Medulla oblongata (tissue), 1 donor: ENCODE results near the gene NEDD4.
A peak's percentile ranks its signal among the peaks of the same experiment; 100 is the strongest.
"Not testable (repeated sequence)": the region's sequence is repeated elsewhere in the genome, so short reads cannot be mapped to it uniquely, and the experiment has no call there.

Experiments
- DNase-seq: peaks from one replicate; pipeline ENCODE4 v3.0.0-alpha.2; 2015; ENCODE audit errors: extremely low spot score

NEDD4 gene

GRCh38 chr15:55829826-55830225, 163.6 kb downstream of the NEDD4 start:
- no peak for DNase-seq

- no peak for DNase-seq
Measured at GRCh38 chr15:55827955-55828354, 165.5 kb downstream of the NEDD4 start.

GRCh38 chr15:55827204-55827603, 166.2 kb downstream of the NEDD4 start:
- peak; percentile 21 for DNase-seq

- DNase-seq, result no peak
Measured at GRCh38 chr15:55824857-55825613, 168.4 kb downstream of the NEDD4 start.

GRCh38 chr15:55823699-55824340, 169.6 kb downstream of the NEDD4 start:
- DNase-seq, result no peak

GRCh38 chr15:55823191-55823670, 170.2 kb downstream of the NEDD4 start:
- DNase-seq, result no peak

GRCh38 chr15:55821740-55822139, 171.7 kb downstream of the NEDD4 start:
- DNase-seq, result not testable (repeated sequence)

GRCh38 chr15:55820043-55820442, 173.4 kb downstream of the NEDD4 start:
- no peak for DNase-seq

GRCh38 chr15:55819397-55820034, 173.9 kb downstream of the NEDD4 start:
- DNase-seq, result no peak

GRCh38 chr15:55816017-55816416, 177.4 kb downstream of the NEDD4 start:
- no peak for DNase-seq

- DNase-seq, result no peak
Measured at GRCh38 chr15:55802600-55803376, 190.6 kb downstream of the NEDD4 start.

- DNase-seq, result no peak
Measured at GRCh38 chr15:55800216-55800615, 193.2 kb downstream of the NEDD4 start.

- peak; percentile 49 for DNase-seq
Measured at GRCh38 chr15:55799291-55800212, 193.9 kb downstream of the NEDD4 start.

- DNase-seq, result no peak
Measured at GRCh38 chr15:55796321-55796965, 197.0 kb downstream of the NEDD4 start.

- DNase-seq, result no peak
Measured at GRCh38 chr15:55795031-55795430, 198.4 kb downstream of the NEDD4 start.

GRCh38 chr15:55791551-55792400, 201.6 kb downstream of the NEDD4 start:
- DNase-seq, result no peak

GRCh38 chr15:55789066-55789660, 204.2 kb downstream of the NEDD4 start:
- no peak for DNase-seq

GRCh38 chr15:55786341-55786740, 207.1 kb downstream of the NEDD4 start:
- DNase-seq, result no peak

- DNase-seq, result not testable (repeated sequence)
Measured at GRCh38 chr15:55785593-55785992, 207.8 kb downstream of the NEDD4 start.
